COLO668 (cell line): Measurements from ENCODE around the gene TSPAN3.
A peak's percentile ranks its signal among the peaks of the same experiment; 100 is the strongest.

ENCODE experiments used
- DNase-seq: peaks from one replicate; lab custom pipeline; 2025; ENCODE audit not compliant: unreplicated experiment; lab: John Stamatoyannopoulos, UW

TSPAN3 gene

GRCh38 chr15:77024273-77025082, 46.4 kb downstream of the TSPAN3 start:
- DNase-seq, result peak; percentile 50

DNA sequence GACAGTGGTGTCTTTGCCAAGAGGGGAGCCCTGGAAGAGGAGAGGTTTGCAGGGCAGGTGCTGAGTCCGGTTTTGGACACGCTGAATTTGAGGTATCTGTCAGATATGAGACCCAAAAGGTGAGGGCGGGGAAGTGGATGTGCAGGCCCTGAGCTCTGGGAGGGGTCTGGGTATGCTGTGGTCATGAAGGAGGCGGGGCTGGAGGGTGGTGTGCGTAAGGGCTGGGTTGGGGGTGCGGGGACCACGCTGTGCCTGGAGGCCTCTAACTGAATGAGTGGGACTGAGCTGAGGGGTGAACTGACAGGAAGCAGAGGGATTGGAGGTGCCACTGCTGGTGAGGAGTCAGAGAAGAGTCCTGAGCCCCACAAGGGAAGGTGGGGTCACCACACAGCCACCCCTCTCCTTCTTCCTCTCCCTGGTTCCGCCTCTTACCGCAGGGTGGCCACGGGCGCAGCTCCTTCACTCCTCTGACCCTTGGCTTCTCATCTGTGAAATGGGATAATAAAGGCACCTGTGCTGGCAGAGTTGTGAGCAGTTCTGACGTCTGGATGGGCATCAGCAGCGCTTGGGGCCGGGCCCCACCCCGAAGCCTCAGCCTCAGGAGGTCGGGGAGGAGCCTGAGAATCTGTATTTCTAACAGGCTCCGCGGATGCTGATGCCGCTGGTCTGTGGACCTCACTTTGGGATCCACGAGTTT, 47.2 kb downstream of the TSPAN3 start:
- no peak for DNase-seq

- no peak for DNase-seq
Measured at GRCh38 chr15:77022646-77023575, 48.0 kb downstream of the TSPAN3 start.

DNA sequence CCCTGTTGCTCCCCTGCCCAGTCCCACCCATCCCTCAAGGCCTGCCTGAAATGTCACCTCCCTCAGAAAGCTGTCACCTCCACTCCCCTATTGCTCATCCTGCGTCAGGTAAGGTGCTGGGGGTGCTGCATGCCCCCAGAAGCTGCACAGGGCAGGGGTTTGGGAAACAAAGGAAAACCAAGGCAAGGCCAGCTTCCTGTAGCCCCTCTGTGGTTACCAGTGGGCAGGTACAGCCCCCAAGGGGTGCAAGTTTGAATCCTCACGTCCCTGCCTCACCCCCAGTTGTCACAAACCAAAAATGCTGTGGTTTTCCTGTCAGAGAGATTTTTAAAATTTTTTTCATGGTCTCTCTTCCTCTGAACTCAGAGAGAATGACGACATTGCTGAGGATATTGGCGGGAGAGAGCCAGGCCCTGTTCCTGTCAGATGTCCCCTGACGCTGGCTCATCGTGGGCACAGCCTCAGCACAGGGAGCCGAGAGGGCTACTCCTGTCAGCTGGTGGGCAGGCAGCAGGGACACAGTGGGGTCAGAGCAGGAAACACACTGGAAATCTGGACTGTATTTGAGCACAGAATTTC, 49.0 kb downstream of the TSPAN3 start:
- DNase-seq, result no peak

- peak; percentile 26 for DNase-seq
Measured at GRCh38 chr15:77021088-77021481, 49.8 kb downstream of the TSPAN3 start.

- DNase-seq, result no peak
Measured at GRCh38 chr15:77020348-77021087, 50.4 kb downstream of the TSPAN3 start.

GRCh38 chr15:77019521-77020331, 51.2 kb downstream of the TSPAN3 start:
- DNase-seq, result no peak

DNA sequence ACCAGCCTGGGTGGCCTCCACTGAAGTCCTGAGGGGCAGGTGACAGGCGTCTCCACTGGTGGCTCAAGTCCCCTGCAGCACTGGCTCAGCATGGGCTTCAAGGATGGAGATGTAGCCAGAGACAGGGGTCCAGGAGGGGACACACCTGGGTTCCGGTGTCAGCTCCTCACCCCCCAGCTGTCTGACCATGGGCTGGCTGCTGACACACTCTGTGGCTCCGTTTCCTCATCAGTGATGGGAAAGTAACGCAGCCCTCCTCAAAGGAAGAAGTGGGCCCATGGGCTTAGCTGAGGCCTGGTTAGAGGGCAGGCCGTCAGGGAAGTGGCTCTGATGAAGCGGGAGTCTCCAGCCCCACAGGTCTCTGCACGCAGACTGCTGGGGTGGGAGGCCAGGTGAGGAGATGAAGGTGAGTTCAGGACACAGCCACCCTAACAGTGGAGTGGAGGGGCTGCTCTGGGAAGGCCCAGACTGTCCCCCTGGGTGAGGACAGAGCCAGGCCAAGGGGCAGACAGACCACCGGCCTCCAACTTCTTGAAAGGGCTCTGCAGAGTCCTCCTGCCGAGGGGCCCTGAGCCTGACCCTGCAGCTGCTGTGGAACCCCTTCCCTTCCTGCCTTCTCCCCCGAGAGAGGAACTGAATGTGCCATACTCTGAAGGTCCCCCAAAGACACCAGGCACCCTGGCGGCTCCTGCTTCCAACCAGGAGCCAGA, 52.0 kb downstream of the TSPAN3 start:
- DNase-seq, result no peak

DNA sequence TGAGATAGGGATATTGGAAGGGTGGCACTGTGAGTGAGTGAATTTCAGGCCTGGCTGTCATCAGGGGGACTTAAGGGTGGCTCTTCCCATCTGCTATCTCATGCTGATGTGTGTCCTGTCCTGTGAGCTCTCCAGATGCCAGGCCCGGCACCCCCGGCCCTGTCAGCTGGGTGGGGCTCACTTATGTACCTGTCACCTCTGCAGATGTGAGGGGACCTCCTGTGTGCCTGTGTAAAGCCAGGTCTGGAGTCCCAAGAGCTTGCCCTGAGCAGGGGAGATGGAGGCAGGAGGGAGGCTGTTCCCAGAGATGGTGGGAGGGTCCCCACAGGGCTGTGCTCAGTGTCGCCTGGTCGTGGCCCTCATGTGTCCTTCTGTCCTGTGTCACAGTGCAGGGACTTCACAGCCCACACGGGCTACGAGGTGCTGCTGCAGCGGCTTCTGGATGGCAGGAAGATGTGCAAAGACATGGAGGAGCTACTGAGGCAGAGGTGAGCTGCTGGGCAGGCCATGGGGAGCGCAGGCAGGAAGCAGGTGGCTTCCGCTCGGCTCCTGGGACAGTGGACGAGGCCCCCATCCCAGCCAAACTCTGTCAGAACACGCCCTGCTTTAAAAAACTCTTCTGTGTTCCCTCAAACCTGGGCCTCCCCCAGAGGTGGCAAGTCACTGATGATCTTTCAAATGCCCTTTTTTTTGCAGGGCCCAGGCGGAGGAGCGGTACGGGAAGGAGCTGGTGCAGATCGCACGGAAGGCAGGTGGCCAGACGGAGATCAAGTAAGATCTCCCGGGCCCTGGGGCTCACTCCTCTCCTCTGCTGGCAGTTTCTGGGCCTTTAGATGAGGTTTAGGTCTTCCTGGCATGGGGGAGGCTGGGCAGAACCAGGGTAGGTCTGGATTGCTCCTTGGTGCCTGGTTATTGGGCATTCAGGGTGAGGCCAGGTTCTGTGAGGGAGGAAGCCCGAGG, 52.9 kb downstream of the TSPAN3 start:
- DNase-seq, result no peak

- DNase-seq, result no peak
Measured at GRCh38 chr15:77017091-77017660, 53.7 kb downstream of the TSPAN3 start.

DNA sequence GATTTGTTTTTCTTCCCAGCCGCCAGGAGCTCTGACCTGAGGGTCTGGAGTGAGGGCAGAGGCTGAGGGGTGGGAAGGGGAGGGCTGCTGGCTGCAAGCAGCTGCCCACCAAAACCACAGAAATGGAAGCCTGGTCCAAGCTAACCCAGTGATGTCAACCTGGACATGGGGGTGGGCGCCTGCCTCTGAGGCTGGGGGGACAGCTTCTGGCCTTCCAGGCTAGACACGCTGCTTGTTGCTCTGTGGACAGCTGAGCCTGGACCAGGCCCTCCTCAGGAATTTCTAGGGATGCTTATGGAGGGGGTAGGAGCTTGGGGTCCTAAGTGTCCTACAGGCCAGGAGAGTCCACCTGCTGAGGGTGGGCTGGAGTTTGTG, 54.6 kb downstream of the TSPAN3 start:
- DNase-seq, result no peak

GRCh38 chr15:77015646-77016320, 55.1 kb downstream of the TSPAN3 start:
- DNase-seq, result no peak

DNA sequence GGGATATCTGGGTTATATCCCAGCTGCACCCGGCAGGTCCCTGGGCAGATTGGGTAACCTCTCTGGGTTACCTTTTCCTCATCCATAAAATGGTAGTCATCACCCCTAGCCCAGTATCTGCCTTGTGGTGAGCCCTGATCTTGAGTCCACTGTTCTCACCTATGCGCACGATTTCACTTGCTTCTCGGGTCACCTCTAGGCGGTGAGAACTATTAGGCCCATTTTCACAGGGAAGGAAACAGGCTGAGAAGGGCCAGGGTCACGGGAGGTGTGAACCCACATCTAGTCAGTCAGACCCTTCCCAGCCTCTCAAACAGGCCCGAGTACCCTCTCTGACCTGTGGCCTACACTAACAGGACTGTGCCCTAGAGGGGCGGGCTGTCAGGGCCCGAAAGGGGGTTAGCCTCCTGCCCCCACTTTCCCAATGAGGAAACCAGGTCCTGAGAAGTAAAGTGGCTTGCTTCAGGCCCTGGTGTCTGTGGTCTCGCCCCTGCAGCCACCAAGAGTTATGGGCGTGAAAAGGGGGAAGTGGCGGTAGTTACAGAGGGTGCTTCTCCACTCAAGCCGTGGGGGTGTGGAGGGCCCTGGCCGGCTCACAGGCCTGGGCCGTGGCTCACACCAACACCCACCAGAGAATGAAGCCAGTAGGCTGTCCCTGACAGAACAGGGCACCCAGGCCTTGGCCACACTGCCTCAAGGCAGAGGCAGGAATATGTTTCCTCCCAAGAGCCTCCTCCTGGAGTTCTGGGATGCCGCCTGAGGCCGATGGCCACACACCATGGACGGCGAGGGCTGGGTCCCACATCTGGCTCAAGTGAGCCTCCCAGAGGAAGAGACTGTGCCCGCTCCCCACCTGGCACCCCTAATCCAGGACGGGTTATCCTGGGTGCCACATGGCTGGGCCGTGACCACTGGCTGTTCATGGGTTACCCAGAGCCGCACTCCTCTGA, 56.5 kb downstream of the TSPAN3 start:
- no peak for DNase-seq

GRCh38 chr15:77013776-77014131, 57.2 kb downstream of the TSPAN3 start:
- no peak for DNase-seq

GRCh38 chr15:77012868-77013267, 58.0 kb downstream of the TSPAN3 start:
- DNase-seq, result no peak
